IPS-18c (cell line): ENCODE data around the gene CARNS1.
A peak's percentile ranks its signal among the peaks of the same experiment; 100 is the strongest.
"Not testable (repeated sequence)": the region's sequence is repeated elsewhere in the genome, so short reads cannot be mapped to it uniquely, and the experiment has no call there.

Experiments
- H3K4me3 ChIP-seq: 2 replicates; pipeline ENCODE4 v1.7.0; 2013; ENCODE audit warnings: low read depth, mild to moderate bottlenecking, low read length, moderate library complexity; ENCODE audit not compliant: insufficient read depth
- H3K9me3 ChIP-seq: one replicate; pipeline ENCODE4 v1.6.1; 2013; ENCODE audit warnings: mild to moderate bottlenecking, low read length, moderate library complexity; ENCODE audit not compliant: control insufficient read depth, insufficient read depth

Gene CARNS1

DNA sequence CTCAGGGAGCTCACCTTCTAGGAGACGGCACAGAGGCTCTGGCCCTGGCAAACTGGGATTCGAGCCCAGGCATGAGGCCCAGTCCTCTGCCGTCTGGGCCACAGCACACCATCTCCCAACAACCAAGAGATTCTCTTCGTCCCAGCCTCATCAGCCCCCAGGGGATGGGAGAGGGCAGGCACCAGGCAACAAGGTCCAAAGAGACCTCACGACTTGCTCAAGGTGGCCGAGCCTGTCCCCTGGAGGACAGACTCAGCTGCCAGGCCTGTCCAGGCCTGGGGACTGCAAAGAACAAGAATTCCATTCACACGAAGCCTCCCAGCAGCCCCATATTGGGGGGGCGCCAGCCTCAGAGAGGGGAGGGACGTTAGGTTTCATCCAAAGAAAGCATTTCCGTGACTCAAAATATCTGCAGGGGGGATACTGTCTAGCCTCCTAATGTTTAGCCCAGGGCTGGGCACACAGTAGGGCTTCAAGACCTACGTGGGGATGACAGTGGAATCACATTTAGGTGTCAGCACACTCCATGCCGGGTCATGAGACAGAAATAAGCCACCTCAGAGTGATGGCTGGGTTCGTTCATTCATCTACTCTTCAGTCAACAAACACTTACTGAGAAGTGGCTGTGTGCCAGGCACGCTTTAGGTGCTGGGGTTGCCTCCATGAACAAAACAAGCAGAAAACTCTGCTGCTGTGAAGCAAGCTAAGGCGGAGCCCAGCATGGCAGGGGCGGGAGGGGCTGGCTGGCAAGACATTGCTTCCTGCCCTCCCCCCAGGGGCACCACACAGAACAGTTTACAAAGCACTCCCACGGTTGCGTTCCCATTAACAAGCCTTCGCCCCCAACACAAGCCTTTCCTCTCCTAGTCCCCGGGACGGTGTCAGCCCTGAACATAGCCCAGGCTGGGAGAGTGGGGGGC lies 1.2 kb downstream of the CARNS1 start:
- Histone ChIP-seq H3K9me3 (peaks cover under 1% of the 10 kb centered on the region), H3K4me3 (no peak overlapping the region)

DNA sequence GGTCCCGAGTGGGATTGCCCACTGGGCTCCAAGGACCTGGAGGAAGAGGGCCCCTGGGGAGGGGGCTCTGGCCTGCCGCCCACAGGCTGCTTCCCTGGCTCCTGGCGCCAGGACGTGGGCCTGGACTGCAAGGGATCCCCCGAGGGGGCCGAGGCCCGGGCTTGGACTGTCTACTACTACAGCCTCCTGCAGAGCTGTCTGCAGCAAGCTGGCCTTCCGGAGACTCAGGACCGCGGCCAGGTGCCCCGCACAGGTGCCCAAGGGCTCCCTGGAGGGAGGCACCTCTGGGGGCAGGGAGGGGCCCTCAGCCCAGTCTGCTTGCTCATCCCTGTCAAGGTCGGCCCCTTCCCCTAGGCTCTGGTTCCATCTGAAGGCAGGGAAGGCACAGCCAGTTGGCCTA lies 1.9 kb downstream of the CARNS1 start:
- Histone ChIP-seq H3K9me3 (peaks cover 2% of the 10 kb centered on the region), H3K4me3 (no peak overlapping the region)

DNA sequence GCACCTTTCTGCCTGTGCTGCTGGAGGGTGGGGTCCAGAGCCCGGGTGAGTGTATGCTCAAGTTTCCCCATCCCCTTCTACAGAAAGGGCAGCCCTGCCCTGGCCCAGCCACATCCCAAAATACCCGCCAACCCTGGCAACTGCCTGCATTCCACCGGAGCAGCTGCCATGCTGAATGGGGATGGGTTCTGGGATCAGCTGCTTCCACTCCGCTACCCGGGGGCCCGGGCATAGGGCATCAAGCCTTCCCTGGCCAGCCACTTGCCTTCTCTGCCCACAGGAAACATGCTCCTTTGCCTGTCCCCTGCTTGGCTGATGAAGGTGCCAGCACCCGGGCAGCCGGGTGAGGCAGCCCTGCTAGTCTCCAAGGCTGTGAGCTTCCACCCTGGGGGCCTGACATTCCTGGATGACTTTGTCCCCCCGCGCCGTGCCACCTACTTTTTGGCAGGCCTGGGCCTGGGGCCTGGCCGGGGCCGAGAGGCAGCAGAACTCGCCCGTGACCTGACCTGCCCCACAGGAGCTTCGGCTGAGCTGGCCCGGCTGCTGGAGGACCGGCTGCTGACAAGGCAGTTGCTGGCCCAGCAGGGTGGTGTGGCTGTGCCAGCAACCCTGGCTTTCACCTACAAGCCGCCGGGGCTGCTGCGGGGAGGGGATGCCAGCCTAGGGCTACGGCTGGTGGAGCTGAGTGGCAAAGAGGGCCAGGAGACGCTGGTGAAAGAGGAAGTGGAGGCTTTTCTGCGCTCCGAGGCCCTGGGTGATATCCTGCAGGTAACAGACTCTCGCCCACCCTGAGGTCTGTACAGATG lies 3.2 kb downstream of the CARNS1 start:
- H3K9me3 ChIP-seq = peaks cover 5% of the 10 kb centered on the region
- no peak overlapping the region for H3K4me3 ChIP-seq

- no peak overlapping the region for H3K4me3 ChIP-seq
- H3K9me3 ChIP-seq = peaks cover 5% of the 10 kb centered on the region
Observed at GRCh38 chr11:67419325-67420049, 4.0 kb downstream of the CARNS1 start.

- Histone ChIP-seq H3K4me3 (peak overlapping the region; percentile 64; the same call in 1 of the 2 replicates), H3K9me3 (peaks cover 5% of the 10 kb centered on the region)
Observed at GRCh38 chr11:67420147-67420645, 4.7 kb downstream of the CARNS1 start.

DNA sequence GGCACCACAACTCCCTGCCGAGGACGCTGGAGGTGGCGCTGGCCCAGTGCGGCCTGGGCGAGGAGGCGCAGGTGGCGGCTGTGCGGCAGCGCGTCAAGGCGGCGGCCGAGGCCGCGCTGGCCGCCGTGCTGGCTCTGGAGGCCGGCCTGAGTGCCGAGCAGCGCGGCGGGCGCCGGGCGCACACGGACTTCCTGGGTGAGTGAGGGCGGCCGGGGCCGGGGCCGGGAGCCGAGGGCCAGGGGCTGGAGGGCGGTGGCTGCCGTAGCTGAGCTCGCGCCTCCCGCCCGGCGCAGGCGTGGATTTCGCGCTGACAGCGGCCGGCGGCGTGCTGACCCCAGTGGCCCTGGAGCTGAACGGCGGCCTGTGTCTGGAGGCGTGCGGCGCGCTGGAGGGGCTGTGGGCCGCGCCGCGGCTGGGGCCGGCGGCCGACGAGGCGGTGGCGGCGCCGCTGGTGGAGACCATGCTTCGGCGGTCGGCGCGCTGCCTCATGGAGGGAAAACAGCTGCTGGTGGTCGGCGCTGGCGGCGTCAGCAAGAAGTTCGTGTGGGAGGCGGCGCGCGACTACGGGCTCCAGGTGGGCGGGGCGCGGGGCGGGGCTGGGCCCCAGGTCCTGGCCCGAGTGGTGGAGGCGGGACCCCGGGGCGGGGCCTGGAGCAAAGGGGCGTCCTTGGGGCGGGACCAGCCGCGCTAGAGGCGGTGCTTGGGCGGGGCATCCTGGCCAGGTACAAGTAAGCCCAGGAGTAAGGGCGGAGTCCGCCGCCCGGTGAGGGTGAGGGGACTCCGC lies 5.4 kb downstream of the CARNS1 start:
- peaks cover 5% of the 10 kb centered on the region for H3K9me3 ChIP-seq
- peak overlapping the region; percentile 64 for H3K4me3 ChIP-seq

- Histone ChIP-seq H3K9me3 (peaks cover 5% of the 10 kb centered on the region), H3K4me3 (no peak overlapping the region)
Observed at GRCh38 chr11:67421430-67422031, 6.1 kb downstream of the CARNS1 start.

- no peak overlapping the region for H3K4me3 ChIP-seq
Observed at GRCh38 chr11:67422891-67423290, 7.4 kb downstream of the CARNS1 start.

DNA sequence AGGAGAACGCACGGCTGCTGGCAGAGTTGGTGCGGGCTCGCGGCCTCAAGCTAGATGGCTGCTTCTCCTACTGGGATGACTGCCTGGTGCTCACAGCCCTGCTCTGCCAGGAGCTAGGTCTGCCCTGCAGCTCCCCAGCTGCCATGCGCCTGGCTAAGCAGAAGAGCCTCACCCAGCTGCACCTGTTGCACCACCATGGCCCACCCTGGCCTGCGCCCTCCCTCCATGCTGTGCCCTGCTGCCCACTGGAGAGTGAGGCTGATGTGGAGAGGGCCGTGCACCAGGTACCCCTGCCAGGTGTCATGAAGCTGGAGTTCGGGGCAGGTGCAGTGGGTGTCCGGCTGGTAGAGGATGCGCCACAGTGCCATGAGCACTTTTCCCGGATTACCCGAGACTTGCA lies 8.0 kb downstream of the CARNS1 start:
- Histone ChIP-seq H3K4me3 (no peak overlapping the region), H3K9me3 (peaks cover 5% of the 10 kb centered on the region)

More at GRCh38 chr11:67422891-67423290, 7.4 kb downstream of the CARNS1 start:
- H3K9me3 ChIP-seq = peaks cover 5% of the 10 kb centered on the region

- H3K9me3 ChIP-seq = peaks cover 5% of the 10 kb centered on the region
- no peak overlapping the region for H3K4me3 ChIP-seq
Observed at GRCh38 chr11:67423891-67424613, 8.6 kb downstream of the CARNS1 start.

GRCh38 chr11:67427364-67427859 lies 11.9 kb downstream of the CARNS1 start:
- not testable (repeated sequence) for H3K9me3 ChIP-seq
- peak overlapping the region; percentile 96; the same call in 1 of the 2 replicates for H3K4me3 ChIP-seq

DNA sequence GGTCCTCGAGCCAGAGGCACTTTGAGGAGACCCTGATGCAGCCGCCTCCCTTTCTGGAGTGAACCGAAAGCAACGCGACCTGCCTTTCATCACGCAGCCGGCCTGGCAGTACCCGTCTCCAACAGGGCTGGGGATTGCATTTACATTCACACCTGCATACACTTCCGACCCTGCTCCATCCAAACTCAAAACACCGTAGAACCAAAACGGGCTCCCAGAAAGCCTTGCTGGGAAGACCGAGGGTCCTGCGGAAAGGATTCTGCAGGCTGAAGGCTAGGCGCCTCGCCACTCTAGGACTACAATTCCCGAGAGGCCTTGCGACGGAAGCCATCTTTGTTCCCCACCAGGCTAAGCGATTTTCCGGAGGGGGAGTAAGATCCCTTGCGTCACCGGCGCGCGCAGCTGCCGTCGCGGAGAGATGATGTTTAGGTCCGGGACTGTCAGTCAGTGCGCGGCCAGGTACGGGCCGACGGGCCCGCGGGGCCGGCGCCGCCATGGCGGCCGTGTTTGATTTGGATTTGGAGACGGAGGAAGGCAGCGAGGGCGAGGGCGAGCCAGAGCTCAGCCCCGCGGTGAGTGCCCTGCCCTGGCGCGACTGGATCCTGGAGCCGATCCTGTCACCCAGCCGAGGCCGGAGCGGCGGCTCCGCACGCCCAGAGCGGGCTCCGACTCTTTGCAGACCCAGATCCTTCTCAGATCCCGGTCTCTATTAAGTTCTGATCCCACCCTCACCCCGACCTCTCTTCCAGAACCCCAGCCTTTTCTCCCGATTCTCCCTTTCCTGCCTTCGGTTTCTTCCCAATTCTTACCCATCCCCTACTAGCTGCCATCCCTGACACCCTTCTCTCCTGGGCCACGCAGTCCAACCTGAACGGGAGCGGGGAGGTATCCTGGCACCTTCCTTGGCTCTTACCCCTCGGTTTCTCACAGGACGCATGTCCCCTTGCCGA lies 12.8 kb downstream of the CARNS1 start, which contains the start of gene RPS6KB2:
RPS6KB2 (plus strand) TSS at position 443 of the 950 bp plus-strand sequence; CDS start at position 495, 52 bp downstream.
- H3K9me3 ChIP-seq = no peaks in the 10 kb centered on the region
- H3K4me3 ChIP-seq = peak within 1 kb of the TSS; percentile 96

- Histone ChIP-seq H3K9me3 (no peaks in the 10 kb centered on the region), H3K4me3 (peak overlapping the region; percentile 96)
Observed at GRCh38 chr11:67429038-67429668, 13.7 kb downstream of the CARNS1 start.

DNA sequence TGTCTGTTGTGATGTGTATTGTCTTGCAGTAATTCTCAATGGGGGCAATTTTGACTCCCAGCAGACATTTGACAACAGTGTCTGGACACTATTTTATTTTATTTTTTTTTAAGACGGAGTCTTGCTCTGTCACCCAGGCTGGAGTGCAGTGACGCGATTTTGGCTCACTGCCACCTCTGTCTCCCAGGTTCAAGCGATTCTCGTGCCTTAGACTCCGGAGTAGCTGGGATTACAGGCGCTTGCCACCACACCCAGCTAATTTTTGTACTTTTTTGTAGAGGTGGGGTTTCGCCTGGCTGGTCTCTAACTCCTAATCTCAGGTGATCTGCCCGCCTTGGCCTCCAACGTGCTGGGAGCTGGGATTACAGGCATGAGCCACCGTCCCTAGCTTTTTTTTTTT lies 14.2 kb downstream of the CARNS1 start:
- H3K4me3 ChIP-seq = no peak overlapping the region
- H3K9me3 ChIP-seq = no peaks in the 10 kb centered on the region
